Astrocyte (in vitro differentiated cells and primary cell): Measurements from ENCODE around the gene GCC1. TPM values are rescaled to one million over a fixed set of nuclear protein-coding genes. Genes with fewer than 3 reads are reported as not detected.

Experiments
- DNase-seq: peaks from one replicate; pipeline ENCODE4 v3.0.0-alpha.2; 2010; ENCODE audit warnings: low read depth
- FAIRE-seq: peaks from 2 replicates; lab custom pipeline; 2011; peaks lifted over from hg19 to GRCh38; lab: Jason Lieb, UNC
- H2AFZ ChIP-seq: 2 replicates; pipeline ENCODE4 v1.6.0; 2012; ENCODE audit warnings: low read depth, low read length, inconsistent platforms
- H3K27ac ChIP-seq: 2 replicates; pipeline ENCODE4 v1.5.1; 2011; ENCODE audit warnings: low read depth, low read length, inconsistent platforms
- H3K27me3 ChIP-seq: 2 replicates; pipeline ENCODE4 v1.6.0; 2011; ENCODE audit warnings: low read length, inconsistent platforms; ENCODE audit not compliant: insufficient read depth
- H3K36me3 ChIP-seq: 2 replicates; pipeline ENCODE4 v1.5.1; 2011; ENCODE audit warnings: low read length, inconsistent platforms; ENCODE audit not compliant: insufficient read depth
- H3K4me1 ChIP-seq: 2 replicates; pipeline ENCODE4 v1.5.1; 2011; ENCODE audit warnings: low read length, inconsistent platforms; ENCODE audit not compliant: insufficient read depth
- H3K4me2 ChIP-seq: 2 replicates; pipeline ENCODE4 v1.6.0; 2012; ENCODE audit warnings: low read length, inconsistent platforms
- H3K4me3 ChIP-seq: 2 replicates; pipeline ENCODE4 v1.5.1; 2011; ENCODE audit warnings: low read depth, mild to moderate bottlenecking, low read length, inconsistent platforms; ENCODE audit not compliant: insufficient read depth
- H3K79me2 ChIP-seq: 2 replicates; pipeline ENCODE4 v1.6.0; 2012; ENCODE audit warnings: mild to moderate bottlenecking, low read length, inconsistent platforms; ENCODE audit not compliant: insufficient read depth
- H3K9ac ChIP-seq: 2 replicates; pipeline ENCODE4 v1.6.0; 2012; ENCODE audit warnings: mild to moderate bottlenecking, low read length, inconsistent platforms
- H3K9me3 ChIP-seq: 2 replicates; pipeline ENCODE4 v1.5.1; 2012; ENCODE audit warnings: low read depth, mild to moderate bottlenecking, low read length, inconsistent platforms; ENCODE audit not compliant: insufficient read depth
- H4K20me1 ChIP-seq: 2 replicates; pipeline ENCODE4 v1.6.0; 2012; ENCODE audit warnings: low read length, inconsistent platforms; ENCODE audit not compliant: insufficient read depth
- H3K27ac Mint-ChIP-seq: one replicate; pipeline ENCODE4 v1.8.0; 2021; ENCODE audit warnings: mild to moderate bottlenecking, mixed read lengths; ENCODE audit not compliant: unreplicated experiment
- H3K27me3 Mint-ChIP-seq: one replicate; pipeline ENCODE4 v1.8.0; 2021; ENCODE audit warnings: low read depth, mixed read lengths; ENCODE audit not compliant: unreplicated experiment
- H3K36me3 Mint-ChIP-seq: one replicate; pipeline ENCODE4 v1.8.0; 2021; ENCODE audit warnings: low read depth, mixed read lengths; ENCODE audit not compliant: unreplicated experiment
- H3K4me1 Mint-ChIP-seq: one replicate; pipeline ENCODE4 v1.8.0; 2021; ENCODE audit warnings: low read depth, mixed read lengths; ENCODE audit not compliant: unreplicated experiment
- H3K4me3 Mint-ChIP-seq: one replicate; pipeline ENCODE4 v1.8.0; 2021; ENCODE audit warnings: mild to moderate bottlenecking, moderate library complexity, mixed read lengths; ENCODE audit not compliant: unreplicated experiment
- H3K9me3 Mint-ChIP-seq: one replicate; pipeline ENCODE4 v1.8.0; 2021; ENCODE audit warnings: mild to moderate bottlenecking, mixed read lengths; ENCODE audit not compliant: unreplicated experiment
- CTCF ChIP-seq: IDR thresholded peaks from 2 replicates; pipeline ENCODE4 v1.5.1; 2011; ENCODE audit warnings: low read depth, mild to moderate bottlenecking, inconsistent platforms, low read length, moderate library complexity; ENCODE audit not compliant: insufficient read depth
- EZH2 ChIP-seq: IDR thresholded peaks from 2 replicates; pipeline ENCODE4 v1.6.1; 2012; ENCODE audit warnings: mild to moderate bottlenecking, low read length, inconsistent platforms; ENCODE audit not compliant: insufficient read depth
- total RNA-seq: library from RNA; stranded (reverse); gene quantifications from 2 replicates; pipeline ENCODE4 v1.2.1, GENCODE V29; 2021

GCC1 gene
- total RNA-seq, 1 donor from 2014 or later = 28.8 TPM

GRCh38 chr7:127584648-127585043 is 750 bp downstream of the GCC1 start:
- Histone ChIP-seq H4K20me1 (peaks cover 58% of the 10 kb centered on the region), H3K9me3 (no peaks in the 10 kb centered on the region), H2AFZ (peak overlapping the region; percentile 89), H3K4me2 (peak overlapping the region; percentile 97), H3K9ac (peak overlapping the region; percentile 87), H3K27ac (peak overlapping the region; percentile 79), H3K4me3 (peak overlapping the region; percentile 75), H3K4me1 (peaks cover 46% of the 10 kb centered on the region), H3K79me2 (peaks cover 67% of the 10 kb centered on the region), H3K27me3 (no peaks in the 10 kb centered on the region), H3K36me3 (peaks cover 12% of the 10 kb centered on the region)
- peak overlapping the region; percentile 95 for H3K4me3 Mint-ChIP-seq
- DNase-seq = no peak
- no peaks in the 10 kb centered on the region for H3K27me3 Mint-ChIP-seq
- peaks cover 36% of the 10 kb centered on the region for H3K4me1 Mint-ChIP-seq
- H3K9me3 Mint-ChIP-seq = no peaks in the 10 kb centered on the region
- FAIRE-seq = no peak
- peak overlapping the region; percentile 87 for H3K27ac Mint-ChIP-seq
- TF ChIP-seq CTCF (no peak), EZH2 (no peak)
- H3K36me3 Mint-ChIP-seq = peaks cover 20% of the 10 kb centered on the region

- DNase-seq = no peak
- Histone ChIP-seq H3K4me3 (no peak overlapping the region), H3K79me2 (peaks cover 56% of the 10 kb centered on the region), H3K9me3 (no peaks in the 10 kb centered on the region), H3K4me1 (peaks cover 44% of the 10 kb centered on the region), H3K36me3 (peaks cover 13% of the 10 kb centered on the region), H3K9ac (no peak overlapping the region), H3K4me2 (peak overlapping the region; percentile 97), H3K27me3 (no peaks in the 10 kb centered on the region), H4K20me1 (peaks cover 67% of the 10 kb centered on the region), H2AFZ (no peak overlapping the region), H3K27ac (no peak overlapping the region)
- no peak overlapping the region for H3K4me3 Mint-ChIP-seq
- peaks cover 39% of the 10 kb centered on the region for H3K4me1 Mint-ChIP-seq
- no peak overlapping the region for H3K27ac Mint-ChIP-seq
- H3K9me3 Mint-ChIP-seq = no peaks in the 10 kb centered on the region
- TF ChIP-seq EZH2 (no peak), CTCF (no peak)
- H3K36me3 Mint-ChIP-seq = peaks cover 20% of the 10 kb centered on the region
- no peak for FAIRE-seq
- no peaks in the 10 kb centered on the region for H3K27me3 Mint-ChIP-seq
Measured at GRCh38 chr7:127582361-127582760, 3.0 kb downstream of the GCC1 start.

- Histone ChIP-seq H3K27me3 (no peaks in the 10 kb centered on the region), H3K27ac (no peak overlapping the region), H3K79me2 (peaks cover 56% of the 10 kb centered on the region), H3K4me2 (peak overlapping the region; percentile 97), H3K4me1 (peaks cover 44% of the 10 kb centered on the region), H2AFZ (no peak overlapping the region), H4K20me1 (peaks cover 67% of the 10 kb centered on the region), H3K4me3 (no peak overlapping the region), H3K9ac (no peak overlapping the region), H3K9me3 (no peaks in the 10 kb centered on the region), H3K36me3 (peaks cover 14% of the 10 kb centered on the region)
- TF ChIP-seq EZH2 (no peak), CTCF (no peak)
- DNase-seq (no peak), FAIRE-seq (no peak)
- Mint-ChIP-seq H3K9me3 (peaks cover 2% of the 10 kb centered on the region), H3K4me3 (peak overlapping the region; percentile 0), H3K4me1 (peaks cover 39% of the 10 kb centered on the region), H3K27me3 (no peaks in the 10 kb centered on the region), H3K27ac (no peak overlapping the region), H3K36me3 (peaks cover 22% of the 10 kb centered on the region)
Measured at GRCh38 chr7:127581716-127582115, 3.7 kb downstream of the GCC1 start.
